NCI-H460 (cell line): ENCODE data around the gene MYBBP1A. TPM values are rescaled to one million over a fixed set of nuclear protein-coding genes. Genes with fewer than 3 reads are reported as not detected.

Experiments used
- DNase-seq: peaks from one replicate; pipeline ENCODE4 v3.0.0-alpha.2; 2016; ENCODE audit warnings: low read depth; ENCODE audit errors: extremely low read depth
- total RNA-seq: library from RNA; depleted of rRNA; stranded (reverse); fragments of >200 nt; shearing (Covaris generic); gene quantifications from 2 replicates; pipeline ENCODE4 v1.2.3, GENCODE V29; 2014

The MYBBP1A gene
- total RNA-seq, 1 experiment from 2014 or later = 71.3 TPM

GRCh38 chr17:4573115-4573514 is 17.9 kb upstream of the MYBBP1A start:
- no peak for DNase-seq

GRCh38 chr17:4572131-4572530 is 16.9 kb upstream of the MYBBP1A start:
- no peak for DNase-seq

GRCh38 chr17:4569591-4569990 is 14.4 kb upstream of the MYBBP1A start:
- no peak for DNase-seq

DNA sequence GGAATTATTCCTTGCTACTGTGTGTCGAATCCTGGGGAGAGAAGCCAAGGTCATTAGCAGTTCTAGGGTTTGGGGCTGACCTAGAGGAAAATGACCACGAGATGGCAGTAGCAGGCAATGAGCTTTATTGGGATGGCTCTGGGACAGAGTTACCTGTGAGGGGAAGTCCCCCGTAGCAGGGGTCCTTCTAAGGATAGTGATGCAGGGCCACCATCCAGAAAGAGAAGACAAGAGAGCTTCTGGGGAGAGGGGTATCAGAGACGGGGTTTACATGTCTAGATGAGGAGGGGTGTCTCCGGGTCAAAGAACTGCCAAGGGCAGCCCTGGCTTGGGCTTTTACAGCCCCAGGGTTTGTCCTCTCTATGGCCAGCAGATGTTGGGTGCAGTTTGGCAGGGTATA is 11.6 kb upstream of the MYBBP1A start:
- DNase-seq = peak; percentile 68

DNA sequence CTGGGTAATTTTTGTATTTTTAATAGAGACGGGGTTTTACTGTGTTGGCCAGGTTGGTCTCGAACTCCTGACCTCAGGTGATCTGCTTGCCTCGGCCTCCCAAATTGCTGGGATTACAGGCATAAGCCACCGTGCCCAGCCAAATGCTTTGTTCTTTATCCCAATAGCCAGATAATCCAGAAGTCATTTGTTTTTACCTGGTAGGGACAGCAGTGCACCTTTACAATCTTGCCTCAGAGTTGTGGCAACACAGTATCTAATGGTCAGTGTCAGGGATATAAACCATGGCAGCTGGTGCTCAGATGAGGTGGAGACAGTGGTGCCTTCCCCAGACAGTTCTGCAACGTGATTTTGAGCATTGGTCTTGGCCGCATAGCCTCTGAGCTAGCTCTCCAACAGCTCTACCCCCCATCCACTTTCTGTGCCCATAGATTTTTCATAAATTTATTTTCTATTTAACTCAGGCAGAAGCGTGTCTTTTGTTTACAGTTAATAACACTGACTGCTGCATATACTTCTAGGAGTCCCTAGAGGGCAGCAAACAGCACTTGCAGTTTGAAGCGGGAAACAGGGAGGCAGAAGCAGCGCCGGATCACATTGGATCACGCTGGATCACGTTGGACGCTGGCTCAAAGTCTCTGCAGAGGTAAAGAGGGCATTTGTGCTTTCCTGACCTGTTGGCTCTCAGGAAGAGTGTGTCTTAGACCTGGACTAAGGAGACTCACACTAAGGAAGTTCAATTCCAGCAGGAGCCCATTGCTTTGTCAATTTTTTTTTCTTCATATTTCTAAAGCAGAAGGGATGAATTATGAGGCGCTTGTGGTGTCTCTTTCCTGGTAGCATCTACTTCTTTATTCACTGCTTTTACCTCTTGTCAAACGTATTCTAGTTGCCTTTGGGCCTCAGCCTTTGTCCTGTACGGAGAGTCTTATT is 10.3 kb upstream of the MYBBP1A start:
- DNase-seq = peak; percentile 81

DNA sequence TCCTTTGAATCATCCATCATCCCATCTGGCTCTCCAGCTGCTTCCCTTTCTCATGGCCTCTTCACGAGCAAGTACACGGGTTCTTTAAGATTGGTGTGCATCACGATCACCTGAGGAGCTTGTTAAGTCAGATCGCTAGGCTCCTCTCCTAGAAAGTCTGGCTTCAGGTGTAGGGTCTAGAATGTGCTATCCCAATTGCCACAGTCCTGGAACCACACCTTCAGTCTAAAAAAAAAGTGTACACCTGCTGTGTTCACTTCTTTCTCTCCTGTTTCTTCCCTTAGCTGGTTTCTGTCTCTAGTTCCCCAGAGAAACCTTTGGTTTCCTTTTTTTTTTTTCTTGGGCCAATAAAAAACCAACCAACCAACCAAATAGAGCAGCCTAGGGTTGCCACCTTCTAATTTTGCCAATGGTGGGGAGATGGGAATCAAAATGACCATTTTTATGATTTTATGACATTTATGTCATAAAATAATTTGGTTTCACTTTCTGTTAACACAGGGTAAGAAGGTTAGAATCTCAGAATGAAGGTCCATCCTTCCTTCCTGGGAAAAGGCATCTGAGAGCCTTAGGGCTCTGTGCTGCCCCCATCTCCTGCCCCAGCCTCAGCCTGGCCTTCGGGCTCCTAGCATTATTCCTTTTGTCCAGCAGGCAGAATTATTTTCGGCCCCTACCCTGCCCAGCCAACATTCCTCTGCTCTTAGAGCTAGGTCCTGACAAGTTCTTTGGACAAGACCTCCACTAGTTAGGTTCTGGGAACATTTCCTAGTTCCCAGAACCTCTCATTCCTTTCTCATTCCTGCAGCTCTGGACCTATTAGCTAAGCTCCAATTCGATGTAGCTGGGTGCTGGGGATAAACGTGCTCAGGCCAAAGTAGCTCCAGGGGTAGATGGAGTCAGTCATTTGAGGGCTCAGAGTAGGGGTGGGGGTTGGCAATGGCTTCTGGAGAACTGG is 7.1 kb upstream of the MYBBP1A start:
- no peak for DNase-seq

- DNase-seq = no peak
These were observed 5.7 kb upstream of the MYBBP1A start for GRCh38 chr17:4560837-4561256.

GRCh38 chr17:4560421-4560820 is 5.2 kb upstream of the MYBBP1A start, which contains the start of gene GGT6:
Gene GGT6 (minus strand): TSS chr17:4560577. CDS start chr17:4560521, 56 bp downstream.
- DNase-seq = no peak

GRCh38 chr17:4559966-4560365 is 4.8 kb upstream of the MYBBP1A start:
- DNase-seq = no peak

- no peak for DNase-seq
These were observed 4.1 kb upstream of the MYBBP1A start for GRCh38 chr17:4559139-4559791.

DNA sequence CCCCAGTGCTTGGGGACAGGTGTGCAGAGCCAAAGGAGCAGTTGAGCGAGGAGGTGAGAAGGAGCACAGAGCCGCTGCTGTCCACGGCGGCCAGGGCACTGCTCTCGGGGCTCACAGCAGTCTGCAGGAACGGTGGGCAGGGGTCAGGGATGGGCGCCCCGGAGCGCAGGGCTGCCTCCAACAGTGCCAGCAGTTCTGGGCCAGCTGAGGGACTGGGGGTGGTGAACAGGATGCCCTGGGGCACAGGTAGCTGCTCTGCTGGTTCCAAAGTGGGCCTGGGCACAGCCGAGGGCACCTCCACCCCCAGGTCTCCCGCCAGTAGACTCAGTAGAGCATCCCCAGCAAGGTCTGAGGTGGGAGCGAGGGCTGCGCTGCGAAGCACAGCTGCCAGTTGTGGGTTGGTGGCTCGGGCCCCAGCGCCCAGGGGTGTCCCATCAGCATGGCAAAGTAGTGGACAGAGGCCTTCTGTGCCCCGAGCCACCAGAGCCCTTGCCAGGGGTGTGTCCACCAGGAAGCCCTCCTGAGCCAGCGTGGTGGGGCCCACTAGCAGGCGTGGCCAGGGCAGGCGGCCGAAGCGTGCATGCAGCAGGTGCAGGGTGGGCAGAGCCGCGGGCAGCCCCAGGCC is 3.3 kb upstream of the MYBBP1A start:
- DNase-seq = no peak

DNA sequence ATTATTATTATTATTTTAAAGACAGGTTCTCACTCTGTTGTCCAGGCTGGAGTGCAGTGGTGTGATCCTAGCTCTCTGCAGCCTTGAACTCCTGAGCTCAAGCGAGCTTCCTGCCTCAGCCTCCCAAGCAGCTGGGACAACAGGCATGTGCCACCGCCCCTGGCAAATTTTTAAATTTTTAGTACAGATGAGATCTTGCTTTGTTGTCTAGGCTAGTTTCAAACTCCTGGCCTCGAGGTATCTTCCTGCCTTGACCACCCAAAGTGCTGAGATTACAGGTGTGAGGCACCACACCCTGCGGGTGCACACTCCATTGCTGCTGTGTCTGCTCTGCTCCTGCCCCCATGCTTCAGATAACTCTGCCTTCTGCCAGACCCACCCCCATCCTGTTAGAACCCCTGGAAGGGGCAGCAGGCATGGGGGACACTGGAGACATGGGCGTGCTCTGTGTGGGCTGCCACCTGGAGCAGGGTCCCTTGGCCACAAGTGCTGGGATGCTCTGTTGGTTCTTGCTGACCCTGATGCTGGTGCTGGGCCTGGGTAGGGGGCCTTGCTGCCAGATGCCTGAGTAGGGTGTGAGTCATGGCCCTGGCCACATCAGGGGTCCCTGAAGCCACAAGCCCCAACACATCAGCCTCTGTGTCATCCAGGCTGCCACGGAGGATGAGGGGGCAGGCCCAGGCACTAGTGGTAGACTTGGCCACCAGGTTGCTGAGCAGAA is 2.6 kb upstream of the MYBBP1A start:
- no peak for DNase-seq

DNA sequence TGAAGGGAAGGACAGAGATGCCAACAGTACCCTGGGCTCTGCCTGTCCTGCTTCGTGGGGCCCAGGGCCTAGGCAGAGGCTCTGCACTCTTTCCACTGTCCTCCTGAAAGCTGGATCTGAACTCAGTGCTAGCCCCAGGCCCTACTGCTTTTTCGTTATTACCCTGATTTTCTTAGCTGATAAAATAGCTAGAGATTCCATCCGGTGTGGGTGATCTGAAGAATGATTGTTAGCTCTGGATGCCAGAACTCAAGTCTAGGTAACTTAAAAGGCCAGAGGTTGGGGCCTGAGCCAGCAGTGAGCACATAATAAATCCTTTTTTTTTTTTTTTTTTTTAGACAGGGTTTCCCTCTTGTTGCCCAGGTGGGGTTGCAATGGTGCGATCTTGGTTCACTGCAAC is 1.8 kb upstream of the MYBBP1A start:
- DNase-seq = no peak

DNA sequence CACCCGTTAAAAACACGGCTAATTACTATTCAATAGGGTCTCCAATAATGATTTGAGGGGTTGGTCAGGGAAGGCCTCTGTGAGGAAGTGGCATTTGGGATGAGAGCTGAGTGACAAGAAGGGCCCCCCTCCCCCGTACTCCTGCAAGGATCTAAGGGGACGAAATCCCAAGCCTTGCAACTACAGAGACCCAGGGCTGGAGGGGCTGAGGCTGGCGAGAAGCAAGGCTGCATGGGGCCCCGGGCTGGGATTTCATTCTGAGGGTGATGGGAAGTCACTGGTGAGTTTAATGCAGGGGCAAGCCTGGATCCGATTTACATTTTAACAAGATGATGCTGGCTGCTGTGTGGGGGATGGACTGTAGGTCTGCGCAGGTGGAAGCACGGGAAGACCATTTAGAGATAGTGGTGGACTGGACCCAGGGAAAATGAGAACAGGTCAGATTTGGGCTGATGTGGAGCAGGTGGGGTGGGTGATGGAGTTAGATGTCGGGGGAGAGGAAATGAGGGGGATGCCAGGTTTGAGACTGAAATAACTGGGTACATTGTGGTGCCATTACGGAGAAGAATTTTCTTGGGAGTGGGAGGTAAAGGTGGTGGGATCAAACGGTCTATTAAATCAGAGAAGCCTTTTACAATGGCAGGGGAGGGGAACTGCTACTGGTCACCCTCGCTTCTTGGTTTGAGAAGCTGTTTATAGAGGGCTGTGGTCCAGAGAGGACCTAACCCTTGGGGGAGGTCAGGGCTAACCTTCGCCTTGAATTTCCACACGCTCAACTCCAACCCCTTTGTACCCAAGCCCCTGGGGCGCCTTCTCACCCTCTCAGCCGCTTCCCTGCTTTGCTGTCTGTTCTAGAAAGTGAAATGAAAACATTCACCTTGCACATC is 932 bp upstream of the MYBBP1A start:
- no peak for DNase-seq

GRCh38 chr17:4554441-4554996 is 665 bp downstream of the MYBBP1A start:
- DNase-seq = no peak

DNA sequence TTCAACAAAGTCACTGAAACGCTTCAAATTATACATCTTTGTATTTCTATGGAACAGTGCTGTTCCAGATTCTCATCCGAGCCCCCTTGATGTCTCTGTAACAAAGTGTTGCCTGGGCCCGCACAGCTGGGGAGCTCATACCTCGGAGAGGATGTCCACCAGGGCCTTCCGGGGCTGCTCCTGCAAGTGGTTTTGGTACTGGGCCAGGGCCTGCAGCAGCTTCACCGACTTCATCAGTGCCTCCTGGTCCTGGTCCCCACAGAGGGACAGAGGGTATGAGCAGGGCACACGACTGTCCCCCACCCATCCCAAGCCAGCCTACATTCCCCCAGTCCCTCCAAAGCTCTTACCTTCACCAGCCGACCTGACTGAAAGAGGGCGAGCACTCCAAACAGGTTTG is 1.5 kb downstream of the MYBBP1A start:
- no peak for DNase-seq

DNA sequence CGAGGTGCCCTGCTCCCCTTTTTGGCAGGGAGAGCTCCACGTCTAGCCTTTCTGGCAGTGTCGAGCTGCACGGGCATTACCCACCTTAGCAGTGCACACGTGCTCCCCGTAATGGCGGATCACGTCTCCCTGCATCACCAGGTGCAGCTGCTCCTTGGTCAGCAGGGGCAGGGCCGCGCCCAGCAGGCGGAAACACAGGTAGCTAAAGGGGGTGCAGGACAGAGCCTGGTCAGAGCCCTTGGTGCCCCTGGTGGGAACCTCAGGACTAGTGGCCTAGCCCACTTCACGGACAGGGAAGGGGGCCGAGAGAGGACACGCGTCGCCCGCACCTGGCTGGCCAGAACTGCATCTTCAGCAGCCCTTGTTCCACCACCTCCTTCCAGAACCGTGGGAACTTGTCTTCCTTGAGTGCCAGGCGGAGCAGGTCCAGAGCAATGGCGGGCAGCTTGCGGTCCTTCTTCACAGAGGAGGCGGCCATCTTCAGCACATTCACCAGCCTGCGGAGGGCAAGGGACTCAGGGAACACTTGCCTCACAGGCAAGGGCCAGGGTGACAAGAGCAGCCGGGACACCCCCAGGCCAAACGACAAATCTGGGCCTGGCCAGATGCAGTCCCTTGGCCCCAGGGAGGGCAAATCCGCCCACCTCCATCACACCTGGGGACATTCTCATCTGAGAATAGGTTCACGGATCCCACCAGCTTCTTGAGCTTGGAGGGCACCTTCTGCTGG is 3.2 kb downstream of the MYBBP1A start:
- DNase-seq = no peak

DNA sequence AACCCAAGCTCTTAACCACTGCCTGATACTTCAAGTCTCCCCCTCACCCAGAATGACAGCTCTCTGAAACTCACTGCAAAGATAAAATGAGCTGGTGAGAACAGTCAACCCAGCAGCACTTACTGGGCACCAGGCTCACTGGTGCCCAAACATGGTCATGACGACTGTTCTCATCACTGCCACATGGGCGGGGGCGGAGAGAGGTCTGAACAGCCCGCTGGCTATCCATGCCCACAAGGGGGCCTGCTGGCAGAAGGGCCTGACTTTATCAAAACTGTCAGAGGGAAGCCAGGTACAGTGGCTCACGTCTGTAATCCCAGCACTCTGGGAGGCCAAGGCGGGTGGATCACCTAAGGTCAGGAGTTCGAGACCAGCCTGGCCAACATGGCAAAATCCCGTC is 4.0 kb downstream of the MYBBP1A start:
- DNase-seq = no peak
